ENCODE data around the gene RNF183. TPM values are rescaled to one million over a fixed set of nuclear protein-coding genes. Genes with fewer than 3 reads are reported as not detected.

The RNF183 gene
- polyA plus RNA-seq, 1 of the 3 experiments (the other 2 are of a cell fraction) = not detected

- POLR2A ChIA-PET = no interaction called here
- H3K27ac ChIP-seq (ENCODE audit: low read depth in 2 of 2, low read length in 1 of 2) = no peak overlapping the region
- TF ChIP-seq RCOR1 (IDR thresholded peaks at IDR 0.05; ENCODE audit: low read length) (no peak), SMC3 (IDR thresholded peaks at IDR 0.05; ENCODE audit: low read depth, low read length) (no peak), PBX3 (IDR thresholded peaks at IDR 0.05) (no peak), MEF2A (IDR thresholded peaks at IDR 0.05; ENCODE audit: borderline replicate concordance, low read depth) (no peak), IRF3 (IDR thresholded peaks at IDR 0.05; ENCODE audit: low read depth, low read length) (no peak)
- H3K4me3 ChIP-seq (ENCODE audit: low read depth in 2 of 2, low read length in 1 of 2) = no peak overlapping the region
- no peaks in the 10 kb centered on the region for H3K9me2 ChIP-seq
- H2AFZ ChIP-seq (ENCODE audit: low read depth) = no peak overlapping the region
- no peak for DNase-seq
- no peaks in the 10 kb centered on the region for H3K27me3 ChIP-seq (ENCODE audit: insufficient read depth)
- H3K9me3 ChIP-seq = no peaks in the 10 kb centered on the region
- H3K4me2 ChIP-seq = no peak overlapping the region
- H3K79me2 ChIP-seq (ENCODE audit: insufficient read depth) = no peaks in the 10 kb centered on the region
- H3F3A ChIP-seq (replicated peaks; ENCODE audit: insufficient read depth) = peaks cover 3% of the 10 kb centered on the region
- no peak overlapping the region for H3K9ac ChIP-seq
- WGBS (ENCODE audit: low lambda C conversion rate) = 53% methylated on average over 8 of the region's 8 CpGs
- no peaks in the 10 kb centered on the region for H4K20me1 ChIP-seq (ENCODE audit: insufficient read depth)
- CTCF ChIA-PET = interaction anchor here (1.2 to 1.6 kb wide), 3 partner anchors 34 to 281 kb away, joined by 4 to 8 read pairs (median 4); partner anchors contain the start of gene ALAD
- H3K4me1 ChIP-seq (ENCODE audit: control insufficient read depth in 1 of 2, insufficient read depth in 2 of 2, low read depth in 1 of 2, low read length in 1 of 2) = no peaks in the 10 kb centered on the region; a peak in 1 of 4 replicates
- H3K36me3 ChIP-seq (replicated peaks in 1 of 2; ENCODE audit: control insufficient read depth in 1 of 2, insufficient read depth in 2 of 2, low read length in 1 of 2) = no peaks in the 10 kb centered on the region
Observed at GRCh38 chr9:113307396-113307975, 4.3 kb upstream of the RNF183 start.

- no peak overlapping the region for H3K4me3 ChIP-seq (ENCODE audit: low read depth in 2 of 2, low read length in 1 of 2)
- CTCF ChIA-PET = interaction anchor here (1.0 kb wide), 1 partner anchor 10 kb away, joined by 3 read pairs; no protein-coding TSS in a partner anchor
- 82% methylated on average over 1 of the region's 1 CpG for WGBS (ENCODE audit: low lambda C conversion rate)
Observed at GRCh38 chr9:113306566-113306965, 3.4 kb upstream of the RNF183 start.

More at GRCh38 chr9:113306566-113306965, 3.4 kb upstream of the RNF183 start:
- no peaks in the 10 kb centered on the region for H3K36me3 ChIP-seq (replicated peaks in 1 of 2; ENCODE audit: control insufficient read depth in 1 of 2, insufficient read depth in 2 of 2, low read length in 1 of 2)
- no peak overlapping the region for H3K9ac ChIP-seq
- no peak for DNase-seq
- no peak overlapping the region for H3K27ac ChIP-seq (ENCODE audit: low read depth in 2 of 2, low read length in 1 of 2)
- TF ChIP-seq PBX3 (IDR thresholded peaks at IDR 0.05) (no peak), FOSL2 (IDR thresholded peaks at IDR 0.05; ENCODE audit: borderline replicate concordance, low read depth) (no peak), USF1 (IDR thresholded peaks at IDR 0.05; ENCODE audit: borderline replicate concordance, low read depth) (no peak), MXI1 (IDR thresholded peaks at IDR 0.05; ENCODE audit: low read depth, low read length) (no peak), MEF2A (IDR thresholded peaks at IDR 0.05; ENCODE audit: borderline replicate concordance, low read depth) (no peak), REST (IDR thresholded peaks at IDR 0.05; ENCODE audit: low read depth, low read length) (no peak), RAD21 (IDR thresholded peaks at IDR 0.05; ENCODE audit: low read length) (no peak), RCOR1 (IDR thresholded peaks at IDR 0.05; ENCODE audit: low read length) (no peak), GABPA (IDR thresholded peaks at IDR 0.05; ENCODE audit: low read depth) (no peak), TAF1 (IDR thresholded peaks at IDR 0.05; ENCODE audit: borderline replicate concordance, low read depth, low read length) (no peak), FOXM1 (IDR thresholded peaks at IDR 0.05; ENCODE audit: low read depth) (no peak)
- no peak overlapping the region for H3K4me2 ChIP-seq
- H2AFZ ChIP-seq (ENCODE audit: low read depth) = no peak overlapping the region
- POLR2A ChIA-PET = no interaction called here
- no peaks in the 10 kb centered on the region for H3K79me2 ChIP-seq (ENCODE audit: insufficient read depth)
- H3K9me2 ChIP-seq = no peaks in the 10 kb centered on the region
- peaks cover 3% of the 10 kb centered on the region for H3F3A ChIP-seq (replicated peaks; ENCODE audit: insufficient read depth)
- no peaks in the 10 kb centered on the region for H4K20me1 ChIP-seq (ENCODE audit: insufficient read depth)
- H3K27me3 ChIP-seq (ENCODE audit: insufficient read depth) = no peaks in the 10 kb centered on the region
- H3K4me1 ChIP-seq (ENCODE audit: control insufficient read depth in 1 of 2, insufficient read depth in 2 of 2, low read depth in 1 of 2, low read length in 1 of 2) = no peaks in the 10 kb centered on the region; a peak in 1 of 4 replicates
- no peaks in the 10 kb centered on the region for H3K9me3 ChIP-seq

Measured in SK-N-SH (cell line).